MCF 10A (cell line): ENCODE results near the gene RDM1. TPM values are rescaled to one million over a fixed set of nuclear protein-coding genes. Genes with fewer than 3 reads are reported as not detected.
"Not testable (repeated sequence)": the region's sequence is repeated elsewhere in the genome, so short reads cannot be mapped to it uniquely, and the experiment has no call there.

Source experiments
- BruUV-seq: library from RNA; stranded (reverse); fragments of 400-500 nt; replicated peaks from 2 replicates; lab custom pipeline; 2021; lab: Mats Ljungman, UMichigan
- CTCF ChIA-PET: fragments of 300-600 bp; sonication (Branson Sonifier 250); formaldehyde crosslinking; extraction: SDS; loops from one replicate; lab custom pipeline; 2021; ENCODE audit warnings: antibody characterized with exemption, inconsistent platforms; lab: Yijun Ruan, JAX
- POLR2A ChIA-PET: fragments of 300-600, 350-650 bp; sonication (Branson Sonifier 250); formaldehyde crosslinking; extraction: SDS; loops from one replicate; lab custom pipeline; 2020; ENCODE audit warnings: antibody characterized with exemption, inconsistent platforms; lab: Yijun Ruan, JAX
- DNase-seq: peaks from one replicate; pipeline ENCODE4 v3.0.0-alpha.2; 2018; ENCODE audit not compliant: unreplicated experiment
- H3K27ac Mint-ChIP-seq: one replicate; pipeline ENCODE4 v1.8.0; 2022; ENCODE audit warnings: mild to moderate bottlenecking, low read depth, mixed read lengths; ENCODE audit not compliant: unreplicated experiment
- H3K27me3 Mint-ChIP-seq: one replicate; pipeline ENCODE4 v1.8.0; 2022; ENCODE audit warnings: mixed read lengths; ENCODE audit not compliant: insufficient read depth, unreplicated experiment
- H3K36me3 Mint-ChIP-seq: one replicate; pipeline ENCODE4 v1.8.0; 2022; ENCODE audit warnings: mild to moderate bottlenecking, moderate library complexity, mixed read lengths; ENCODE audit not compliant: insufficient read depth, unreplicated experiment
- H3K4me1 Mint-ChIP-seq: one replicate; pipeline ENCODE4 v1.8.0; 2022; ENCODE audit warnings: mixed read lengths; ENCODE audit not compliant: insufficient read depth, unreplicated experiment
- H3K4me3 Mint-ChIP-seq: one replicate; pipeline ENCODE4 v1.8.0; 2022; ENCODE audit warnings: mild to moderate bottlenecking, moderate library complexity, mixed read lengths; ENCODE audit not compliant: unreplicated experiment
- H3K9me3 Mint-ChIP-seq: one replicate; pipeline ENCODE4 v1.8.0; 2022; ENCODE audit warnings: mixed read lengths; ENCODE audit not compliant: unreplicated experiment
- intact Hi-C: fragments of 100-400 bp; cut with micrococcal nuclease; formaldehyde crosslinking; loops from 2 replicates; pipeline ENCODE4 v1.14.1; 2022
- total RNA-seq: library from RNA; stranded (reverse); gene quantifications from 2 replicates; pipeline ENCODE4 v1.2.3, GENCODE V29; 2022
- TF ChIP-seq, protein P1 (sequence below): fragments of 200-600 bp; IDR thresholded peaks from one replicate; pipeline ENCODE4 v1.8.0; 2022; ENCODE audit warnings: antibody characterized with exemption, mild to moderate bottlenecking; ENCODE audit not compliant: unreplicated experiment

The RDM1 gene
- total RNA-seq, 1 experiment from 2014 or later, result 2.6 TPM

GRCh38 chr17:35944151-35944550 is 13.6 kb upstream of the RDM1 start:
- intact Hi-C loops, result no loop called here
- Mint-ChIP-seq H3K4me3 (no peak overlapping the region), H3K4me1 (no peaks in the 10 kb centered on the region), H3K9me3 (no peaks in the 10 kb centered on the region), H3K27ac (no peak overlapping the region), H3K27me3 (peaks cover 14% of the 10 kb centered on the region), H3K36me3 (no peaks in the 10 kb centered on the region)
- TF ChIP-seq, protein P1, sequence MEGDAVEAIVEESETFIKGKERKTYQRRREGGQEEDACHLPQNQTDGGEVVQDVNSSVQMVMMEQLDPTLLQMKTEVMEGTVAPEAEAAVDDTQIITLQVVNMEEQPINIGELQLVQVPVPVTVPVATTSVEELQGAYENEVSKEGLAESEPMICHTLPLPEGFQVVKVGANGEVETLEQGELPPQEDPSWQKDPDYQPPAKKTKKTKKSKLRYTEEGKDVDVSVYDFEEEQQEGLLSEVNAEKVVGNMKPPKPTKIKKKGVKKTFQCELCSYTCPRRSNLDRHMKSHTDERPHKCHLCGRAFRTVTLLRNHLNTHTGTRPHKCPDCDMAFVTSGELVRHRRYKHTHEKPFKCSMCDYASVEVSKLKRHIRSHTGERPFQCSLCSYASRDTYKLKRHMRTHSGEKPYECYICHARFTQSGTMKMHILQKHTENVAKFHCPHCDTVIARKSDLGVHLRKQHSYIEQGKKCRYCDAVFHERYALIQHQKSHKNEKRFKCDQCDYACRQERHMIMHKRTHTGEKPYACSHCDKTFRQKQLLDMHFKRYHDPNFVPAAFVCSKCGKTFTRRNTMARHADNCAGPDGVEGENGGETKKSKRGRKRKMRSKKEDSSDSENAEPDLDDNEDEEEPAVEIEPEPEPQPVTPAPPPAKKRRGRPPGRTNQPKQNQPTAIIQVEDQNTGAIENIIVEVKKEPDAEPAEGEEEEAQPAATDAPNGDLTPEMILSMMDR, result no peak
- no peak for DNase-seq
- POLR2A ChIA-PET, result interaction anchor here (1.3 kb wide), 1 partner anchor 11 kb away, joined by 4 read pairs; no protein-coding TSS in a partner anchor
- CTCF ChIA-PET, result no interaction called here
- no TSS peak for BruUV-seq

GRCh38 chr17:35943537-35943936 is 13.0 kb upstream of the RDM1 start, which contains the start of gene LYZL6:
Gene LYZL6 (minus strand): TSS chr17:35943713. CDS start chr17:35939356, 4,357 bp downstream.
- Mint-ChIP-seq H3K9me3 (no peaks in the 10 kb centered on the region), H3K4me3 (no peak within 1 kb of the TSS), H3K27ac (no peak within 1 kb of the TSS), H3K27me3 (peaks cover 14% of the 10 kb centered on the region), H3K36me3 (no peaks in the 10 kb centered on the region), H3K4me1 (no peaks in the 10 kb centered on the region)
- intact Hi-C loops, result no loop called here
- CTCF ChIA-PET, result no interaction called here
- TF ChIP-seq, protein P1, result no peak
- POLR2A ChIA-PET, result interaction anchor here (1.3 kb wide), 1 partner anchor 10 kb away, joined by 4 read pairs; no protein-coding TSS in a partner anchor
- no peak for DNase-seq
- BruUV-seq, result no TSS peak

GRCh38 chr17:35942588-35943186 is 12.1 kb upstream of the RDM1 start:
- H3K9me3 Mint-ChIP-seq, result no peaks in the 10 kb centered on the region
- intact Hi-C loops, result no loop called here
- H3K27ac Mint-ChIP-seq, result no peak overlapping the region
- CTCF ChIA-PET, result interaction anchor here (1.4 kb wide), 1 partner anchor 541 kb away, joined by 3 read pairs; no protein-coding TSS in a partner anchor
- H3K36me3 Mint-ChIP-seq, result no peaks in the 10 kb centered on the region
- H3K4me3 Mint-ChIP-seq, result no peak overlapping the region
- TF ChIP-seq, protein P1, result no peak
- DNase-seq, result no peak
- POLR2A ChIA-PET, result interaction anchor here (1.3 kb wide), 1 partner anchor 10 kb away, joined by 4 read pairs; no protein-coding TSS in a partner anchor
- peaks cover 14% of the 10 kb centered on the region for H3K27me3 Mint-ChIP-seq
- no TSS peak for BruUV-seq
- H3K4me1 Mint-ChIP-seq, result no peaks in the 10 kb centered on the region

GRCh38 chr17:35938492-35938891 is 7.9 kb upstream of the RDM1 start:
- ChIA-PET CTCF (interaction anchor here (1.3 kb wide), 1 partner anchor 9 kb away, joined by 5 read pairs; no protein-coding TSS in a partner anchor), POLR2A (interaction anchor here (0.8 kb wide), 1 partner anchor 28 kb away, joined by 3 read pairs; no protein-coding TSS in a partner anchor)
- H3K27ac Mint-ChIP-seq, H3K9me3 Mint-ChIP-seq, BruUV-seq, intact Hi-C loops, H3K4me3 Mint-ChIP-seq, H3K4me1 Mint-ChIP-seq, DNase-seq, H3K36me3 Mint-ChIP-seq: not testable (repeated sequence)
- peaks cover 12% of the 10 kb centered on the region for H3K27me3 Mint-ChIP-seq
